Measurements from ENCODE around the gene UBA6.

GRCh38 chr4:67568820-67569219 is 132.1 kb downstream of the UBA6 start:
- TF ChIP-seq, protein P1, sequence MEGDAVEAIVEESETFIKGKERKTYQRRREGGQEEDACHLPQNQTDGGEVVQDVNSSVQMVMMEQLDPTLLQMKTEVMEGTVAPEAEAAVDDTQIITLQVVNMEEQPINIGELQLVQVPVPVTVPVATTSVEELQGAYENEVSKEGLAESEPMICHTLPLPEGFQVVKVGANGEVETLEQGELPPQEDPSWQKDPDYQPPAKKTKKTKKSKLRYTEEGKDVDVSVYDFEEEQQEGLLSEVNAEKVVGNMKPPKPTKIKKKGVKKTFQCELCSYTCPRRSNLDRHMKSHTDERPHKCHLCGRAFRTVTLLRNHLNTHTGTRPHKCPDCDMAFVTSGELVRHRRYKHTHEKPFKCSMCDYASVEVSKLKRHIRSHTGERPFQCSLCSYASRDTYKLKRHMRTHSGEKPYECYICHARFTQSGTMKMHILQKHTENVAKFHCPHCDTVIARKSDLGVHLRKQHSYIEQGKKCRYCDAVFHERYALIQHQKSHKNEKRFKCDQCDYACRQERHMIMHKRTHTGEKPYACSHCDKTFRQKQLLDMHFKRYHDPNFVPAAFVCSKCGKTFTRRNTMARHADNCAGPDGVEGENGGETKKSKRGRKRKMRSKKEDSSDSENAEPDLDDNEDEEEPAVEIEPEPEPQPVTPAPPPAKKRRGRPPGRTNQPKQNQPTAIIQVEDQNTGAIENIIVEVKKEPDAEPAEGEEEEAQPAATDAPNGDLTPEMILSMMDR (IDR thresholded peaks at IDR 0.05; ENCODE audit: insufficient read depth, low read depth, low read length), result no peak
- TF ChIP-seq EZH2 (IDR thresholded peaks at IDR 0.05; ENCODE audit: insufficient read depth, low read length), result no peak

All from astrocyte (in vitro differentiated cells and primary cell).